ENCODE data around the gene SLC22A7.

DNA sequence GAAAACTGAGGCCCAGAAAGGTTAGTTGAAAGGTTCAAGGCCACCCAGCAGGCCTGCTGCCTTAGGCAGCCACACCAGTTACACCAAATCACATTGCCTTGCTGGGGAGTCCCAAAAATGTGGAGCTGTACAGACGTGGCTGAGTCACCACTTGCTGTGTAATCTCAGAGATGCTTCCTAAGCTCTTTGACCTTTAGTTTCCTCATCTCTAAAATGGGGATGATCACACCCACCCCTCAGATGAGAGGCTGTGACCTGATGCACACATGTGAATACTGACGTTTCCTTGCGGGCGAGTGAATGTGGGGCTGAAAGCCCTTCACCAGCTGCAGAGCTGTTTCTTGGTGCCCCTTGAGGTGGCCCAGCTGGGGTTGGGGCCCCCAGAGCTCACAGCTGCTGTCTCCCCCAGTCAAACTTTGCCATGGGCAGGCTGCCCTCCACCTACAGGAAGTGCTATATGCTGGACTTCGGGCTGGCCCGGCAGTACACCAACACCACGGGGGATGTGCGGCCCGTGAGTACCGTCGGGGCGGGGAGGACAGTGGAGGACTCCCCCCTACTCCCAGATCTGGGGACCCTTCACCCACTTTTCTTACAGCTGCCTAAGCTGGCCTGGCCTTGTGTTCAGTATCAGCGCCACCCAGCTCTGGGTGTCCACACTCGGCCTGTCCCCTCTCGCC is 43.8 kb upstream of the SLC22A7 start:
- TF ChIP-seq POLR2AphosphoS5 (IDR thresholded peaks at IDR 0.05; ENCODE audit: low read depth, low read length) (no peak), POLR2A (IDR thresholded peaks at IDR 0.05; ENCODE audit: low read depth, low read length) (no peak), TAF1 (IDR thresholded peaks at IDR 0.05; ENCODE audit: borderline replicate concordance, low read depth, low read length) (no peak)
